ENCODE data around the gene RBM33.
"Not testable (repeated sequence)": the region's sequence is repeated elsewhere in the genome, so short reads cannot be mapped to it uniquely, and the experiment has no call there.

Gene RBM33, protein sequence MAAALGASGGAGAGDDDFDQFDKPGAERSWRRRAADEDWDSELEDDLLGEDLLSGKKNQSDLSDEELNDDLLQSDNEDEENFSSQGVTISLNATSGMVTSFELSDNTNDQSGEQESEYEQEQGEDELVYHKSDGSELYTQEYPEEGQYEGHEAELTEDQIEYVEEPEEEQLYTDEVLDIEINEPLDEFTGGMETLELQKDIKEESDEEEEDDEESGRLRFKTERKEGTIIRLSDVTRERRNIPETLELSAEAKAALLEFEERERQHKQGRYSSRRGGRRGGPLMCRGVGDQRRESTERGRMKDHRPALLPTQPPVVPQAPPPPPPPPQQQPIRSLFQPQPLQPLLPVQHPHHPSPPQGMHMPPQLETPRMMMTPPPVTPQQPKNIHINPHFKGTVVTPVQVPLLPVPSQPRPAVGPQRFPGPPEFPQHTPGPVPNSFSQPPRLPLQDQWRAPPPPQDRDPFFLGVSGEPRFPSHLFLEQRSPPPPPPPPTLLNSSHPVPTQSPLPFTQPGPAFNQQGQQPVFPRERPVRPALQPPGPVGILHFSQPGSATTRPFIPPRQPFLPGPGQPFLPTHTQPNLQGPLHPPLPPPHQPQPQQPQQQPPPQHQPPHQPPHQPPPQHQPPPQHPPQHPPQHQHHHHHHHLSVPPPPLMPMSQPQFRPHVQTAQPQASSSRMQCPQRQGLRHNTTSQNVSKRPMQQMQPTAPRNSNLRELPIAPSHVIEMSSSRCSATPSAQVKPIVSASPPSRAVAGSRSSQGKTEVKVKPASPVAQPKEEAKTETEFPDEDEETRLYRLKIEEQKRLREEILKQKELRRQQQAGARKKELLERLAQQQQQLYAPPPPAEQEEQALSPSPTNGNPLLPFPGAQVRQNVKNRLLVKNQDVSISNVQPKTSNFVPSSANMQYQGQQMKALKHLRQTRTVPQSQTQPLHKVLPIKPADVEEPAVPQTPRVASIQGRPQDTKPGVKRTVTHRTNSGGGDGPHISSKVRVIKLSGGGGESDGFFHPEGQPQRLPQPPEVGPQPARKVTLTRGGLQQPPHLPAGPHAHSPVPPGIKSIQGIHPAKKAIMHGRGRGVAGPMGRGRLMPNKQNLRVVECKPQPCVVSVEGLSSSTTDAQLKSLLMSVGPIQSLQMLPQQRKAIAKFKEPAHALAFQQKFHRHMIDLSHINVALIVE

DNA sequence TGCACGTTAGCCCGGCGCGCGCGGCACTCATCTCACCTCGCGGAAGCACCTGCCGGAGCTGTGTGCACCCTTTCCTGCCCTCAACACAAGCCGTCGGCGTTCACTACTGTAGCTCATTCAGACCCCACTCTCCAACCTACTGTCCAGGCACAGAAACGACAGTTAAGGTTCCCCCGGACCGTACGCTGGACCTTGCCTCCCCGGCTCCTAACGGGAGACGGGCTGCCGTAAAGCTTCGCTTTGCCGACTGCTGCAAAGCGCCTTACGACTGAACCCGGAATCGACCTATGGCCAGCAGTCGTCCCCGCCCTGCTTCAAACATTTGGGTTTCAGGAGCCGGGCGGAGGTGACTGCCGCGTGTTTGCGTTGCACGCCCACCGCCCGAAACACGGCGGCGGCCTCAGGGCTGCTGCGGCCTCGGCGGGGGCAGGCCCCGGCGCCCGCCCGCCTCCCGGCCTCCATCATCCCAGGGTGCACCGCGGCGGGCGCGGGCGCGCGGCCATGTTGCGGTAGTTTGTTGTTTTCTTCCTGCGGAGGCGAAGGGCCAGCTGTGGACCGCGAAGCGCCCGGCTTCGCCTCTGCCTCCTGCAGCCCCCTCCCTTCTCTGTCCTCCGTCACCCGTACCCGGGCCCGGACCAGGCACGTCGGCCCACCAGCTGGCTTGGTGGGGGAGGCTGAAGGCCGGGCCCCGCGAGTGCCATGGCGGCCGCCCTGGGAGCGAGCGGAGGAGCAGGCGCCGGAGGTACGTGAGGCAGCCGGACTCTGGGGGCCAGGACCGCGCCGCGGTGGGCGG, at the start of gene RBM33:
RBM33 (plus strand) TSS at position 484 of the 793 bp plus-strand sequence; CDS start at position 700, 216 bp downstream.
- DNase-seq (ENCODE audit: low read depth), result peak; percentile 82

DNA sequence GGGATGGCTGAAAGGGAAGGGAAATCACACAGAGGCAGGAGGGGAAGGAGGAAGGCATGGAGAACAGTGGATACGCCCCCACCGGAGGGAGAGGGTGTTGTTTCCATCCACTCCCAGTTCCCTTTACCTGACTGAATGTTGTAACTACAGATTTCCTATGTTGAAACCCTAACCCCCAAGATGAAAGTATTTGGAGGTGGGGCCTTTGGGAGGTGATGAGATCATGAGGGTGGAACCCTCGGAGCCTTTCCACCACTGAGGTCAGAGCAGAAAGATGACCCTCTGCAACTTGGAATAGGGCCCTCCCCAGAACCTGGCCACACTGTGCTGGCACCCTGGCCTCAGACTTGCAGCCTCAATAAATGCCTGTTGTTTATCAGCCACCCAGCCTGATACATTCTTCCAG, 49.5 kb upstream of the RBM33 start:
- peak; percentile 9 for DNase-seq (ENCODE audit: low read depth)

DNA sequence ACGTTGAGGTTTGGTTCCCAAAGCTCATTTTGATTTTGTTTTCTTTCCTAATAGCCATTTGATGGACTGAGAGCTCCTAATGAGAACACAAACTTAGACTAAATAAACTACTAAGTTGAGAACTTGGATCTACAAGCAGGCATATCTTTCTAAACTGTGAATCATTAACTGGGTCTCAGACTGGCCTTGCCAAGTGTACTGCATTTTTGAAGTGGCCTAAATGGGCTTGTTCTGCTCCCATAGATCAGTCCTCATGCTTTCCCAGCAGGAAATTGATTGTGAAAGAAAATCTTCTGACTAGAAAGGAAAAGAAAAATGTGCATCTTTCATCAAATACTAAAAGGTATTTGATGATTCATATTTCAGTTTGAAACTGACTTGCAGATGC, 46.7 kb upstream of the RBM33 start:
- DNase-seq (ENCODE audit: low read depth), result peak; percentile 25

DNA sequence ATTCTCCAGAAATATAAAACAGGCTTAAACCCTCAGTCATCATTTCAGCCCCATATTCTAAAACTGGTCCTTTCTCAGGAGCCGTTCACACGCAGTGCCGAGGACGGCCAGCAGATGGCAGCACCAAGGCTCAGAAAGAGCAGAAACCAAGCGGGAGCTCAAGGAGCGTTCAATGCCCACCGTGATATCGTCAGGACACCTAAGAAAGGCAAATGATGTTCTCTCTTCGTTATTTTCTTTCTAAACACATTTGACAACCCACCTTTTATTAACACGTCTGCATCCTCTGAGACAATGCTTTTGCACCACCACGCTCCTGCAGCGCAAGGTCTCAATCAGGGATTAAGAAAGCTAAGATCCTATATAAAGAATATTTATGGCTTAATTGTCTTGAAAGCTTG, 45.7 kb upstream of the RBM33 start:
- DNase-seq (ENCODE audit: low read depth), result peak; percentile 53

DNA sequence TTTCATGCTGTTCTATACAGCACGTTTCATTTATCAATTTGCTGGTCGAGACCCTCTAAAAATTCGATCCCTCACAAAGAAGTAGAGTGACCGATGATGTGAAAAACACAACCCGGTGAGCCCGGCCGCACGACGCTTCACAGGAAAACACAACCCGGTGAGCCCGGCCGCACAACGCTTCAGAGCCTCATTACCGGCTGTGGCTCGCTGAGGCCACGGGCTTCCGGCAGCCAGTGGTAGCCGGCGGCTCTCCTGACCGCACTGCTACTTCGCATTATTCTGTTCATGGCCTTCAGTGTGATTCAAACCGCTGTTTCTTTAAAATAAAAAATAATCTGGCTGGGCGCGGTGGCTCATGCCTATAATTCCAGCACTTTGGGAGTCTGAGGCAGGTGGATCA, 42.3 kb upstream of the RBM33 start:
- DNase-seq (ENCODE audit: low read depth), result no peak

DNA sequence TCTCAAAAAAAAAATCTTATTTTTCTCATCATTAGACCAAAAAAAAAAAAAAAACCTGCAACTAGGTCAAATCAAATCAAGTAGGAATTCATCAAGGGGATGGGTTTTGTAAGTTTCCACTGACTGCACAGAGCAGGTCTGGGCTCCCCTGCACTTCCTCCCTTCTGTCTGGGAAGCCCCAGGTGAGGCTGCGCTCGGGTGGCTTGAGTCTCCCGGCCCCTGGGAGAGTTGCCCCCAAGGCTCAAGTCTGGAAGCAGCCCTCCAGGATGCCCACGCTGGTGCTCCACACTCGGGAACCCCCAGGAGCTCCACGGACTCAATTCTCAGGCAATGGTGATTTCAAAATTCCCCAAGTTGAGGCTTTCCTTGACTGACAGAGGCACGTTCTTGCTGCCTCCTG, 41.7 kb upstream of the RBM33 start:
- no peak for DNase-seq (ENCODE audit: low read depth)

DNA sequence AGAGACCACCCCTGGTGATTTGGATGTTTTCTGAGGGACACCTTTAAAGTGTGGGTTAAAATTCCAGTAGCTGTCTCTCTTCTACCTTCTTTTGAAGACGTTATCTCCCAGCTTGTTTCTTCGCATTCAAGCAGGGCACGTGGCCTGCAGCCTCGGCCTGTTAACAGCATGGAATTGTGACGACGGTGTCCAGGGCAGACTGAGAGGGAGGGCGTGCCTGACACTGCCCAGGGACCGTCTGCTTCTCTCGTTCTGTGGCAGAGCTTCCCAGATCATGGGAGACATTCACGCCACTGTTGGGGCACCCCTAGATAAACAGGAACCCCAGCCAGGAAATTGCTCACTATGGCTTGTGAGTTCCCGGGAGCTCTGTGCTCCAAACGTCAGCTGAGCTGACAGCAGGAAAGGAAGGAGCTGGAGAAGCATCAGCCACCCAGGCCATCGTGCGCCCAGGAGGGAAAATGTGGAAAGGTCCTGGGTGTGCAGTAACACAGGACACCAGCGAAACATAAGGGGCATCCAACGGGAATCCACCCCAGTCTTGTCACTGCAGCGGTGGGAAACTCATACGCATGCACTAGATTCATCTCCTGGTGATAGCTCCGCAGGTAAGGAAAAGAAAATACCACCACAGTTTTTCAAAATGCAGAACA, 41.1 kb upstream of the RBM33 start:
- no peak for DNase-seq (ENCODE audit: low read depth)

DNA sequence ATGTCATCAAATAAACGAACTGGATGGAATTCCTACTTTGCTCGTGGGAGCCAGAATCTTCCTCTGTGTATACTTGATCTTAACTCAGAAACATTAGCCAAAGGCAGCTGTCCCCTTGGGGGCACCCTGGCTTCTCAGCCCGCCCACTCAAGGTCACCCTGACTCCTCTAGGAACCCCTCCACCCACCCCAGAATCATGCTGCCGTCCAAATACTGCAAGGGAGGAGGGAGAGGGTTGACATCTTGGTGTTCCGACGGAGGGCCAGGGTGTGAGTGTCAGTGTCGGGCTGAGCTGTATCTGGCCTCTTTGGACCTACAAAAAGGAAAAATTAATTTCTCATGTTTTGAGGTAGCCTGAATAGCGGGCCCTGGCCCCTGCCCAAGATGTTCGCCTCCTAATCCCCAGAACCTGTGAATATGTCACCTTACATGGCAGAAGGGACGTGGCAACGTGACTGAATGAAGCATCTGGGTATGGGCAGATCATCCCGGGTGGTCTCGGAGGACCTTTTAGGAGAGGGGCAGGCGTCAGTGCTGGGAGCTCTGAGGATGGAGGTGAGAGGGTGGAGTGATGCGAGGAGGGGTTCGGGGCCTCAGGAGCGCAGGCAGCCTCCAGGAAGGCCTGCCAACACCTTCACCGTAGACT, 40.5 kb upstream of the RBM33 start:
- DNase-seq (ENCODE audit: low read depth), result no peak

DNA sequence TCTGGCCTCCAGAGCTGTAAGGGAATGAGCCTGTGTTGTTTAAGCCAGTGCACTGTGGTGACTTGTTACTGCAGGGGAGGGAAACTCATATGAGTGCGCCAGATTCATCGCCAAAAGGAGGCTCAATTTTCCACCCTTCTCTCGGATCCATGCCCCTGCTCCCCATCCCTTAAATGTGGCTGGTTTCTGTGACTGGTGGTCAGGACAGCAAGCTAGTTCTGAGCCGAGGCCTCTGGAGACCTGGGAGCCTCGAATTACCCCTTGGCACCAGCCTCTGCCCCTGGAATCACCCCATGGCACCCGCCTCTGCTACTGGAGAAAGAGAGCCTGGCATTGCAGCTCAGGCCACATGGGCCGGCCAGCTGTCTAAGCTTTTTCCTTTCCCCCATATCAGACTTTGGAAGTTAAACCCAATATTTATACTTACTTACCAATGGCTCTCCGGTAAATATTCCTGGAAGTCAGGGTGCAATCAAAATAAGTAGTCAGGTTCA, 39.9 kb upstream of the RBM33 start:
- no peak for DNase-seq (ENCODE audit: low read depth)

DNA sequence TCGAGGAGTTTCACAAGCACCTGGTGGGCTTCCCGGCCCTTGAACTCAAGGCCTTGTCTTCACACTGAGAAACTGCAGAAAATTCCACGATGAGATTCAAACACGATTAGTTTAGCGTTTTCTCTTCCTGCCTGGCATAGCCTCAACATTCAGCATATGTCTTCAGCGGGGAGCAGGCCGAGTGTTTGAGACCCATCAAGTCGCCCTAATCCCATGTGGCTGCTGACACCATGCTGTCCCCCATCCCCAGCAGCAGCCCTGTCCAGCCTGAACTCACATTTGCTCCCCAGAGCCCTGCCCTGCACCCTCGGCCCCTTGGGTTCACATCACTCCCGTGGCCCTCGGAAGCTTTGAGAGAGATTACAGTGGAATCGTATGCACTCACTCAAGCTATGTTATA, 35.3 kb upstream of the RBM33 start:
- DNase-seq (ENCODE audit: low read depth), result no peak

DNA sequence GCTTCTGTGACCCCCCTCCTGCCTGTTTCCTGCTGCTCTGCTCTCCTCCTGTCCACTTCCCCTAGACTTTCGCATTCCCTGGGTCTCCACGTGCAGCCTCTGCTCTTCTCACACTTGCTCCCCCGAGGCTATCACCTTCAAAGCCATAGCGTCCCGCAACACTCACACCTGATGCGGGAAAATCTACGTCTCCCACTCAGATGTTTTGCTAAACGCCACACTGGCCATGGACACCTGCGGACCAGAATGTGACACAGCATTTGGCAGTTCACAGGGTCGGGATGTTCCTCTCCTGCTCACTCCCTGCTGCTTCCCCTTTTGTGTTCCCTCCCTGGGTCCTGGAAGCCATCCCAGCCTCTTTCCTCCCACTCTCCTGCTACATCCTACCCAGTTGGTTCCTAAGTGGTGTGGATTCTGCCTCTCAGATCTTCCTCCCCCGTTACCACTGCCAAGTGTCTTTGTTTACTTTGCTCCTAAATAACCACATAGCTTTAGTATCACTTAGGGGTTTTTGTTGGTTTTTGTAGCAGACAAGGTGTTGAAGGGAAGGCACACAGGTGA, 33.7 kb upstream of the RBM33 start:
- no peak for DNase-seq (ENCODE audit: low read depth)

DNA sequence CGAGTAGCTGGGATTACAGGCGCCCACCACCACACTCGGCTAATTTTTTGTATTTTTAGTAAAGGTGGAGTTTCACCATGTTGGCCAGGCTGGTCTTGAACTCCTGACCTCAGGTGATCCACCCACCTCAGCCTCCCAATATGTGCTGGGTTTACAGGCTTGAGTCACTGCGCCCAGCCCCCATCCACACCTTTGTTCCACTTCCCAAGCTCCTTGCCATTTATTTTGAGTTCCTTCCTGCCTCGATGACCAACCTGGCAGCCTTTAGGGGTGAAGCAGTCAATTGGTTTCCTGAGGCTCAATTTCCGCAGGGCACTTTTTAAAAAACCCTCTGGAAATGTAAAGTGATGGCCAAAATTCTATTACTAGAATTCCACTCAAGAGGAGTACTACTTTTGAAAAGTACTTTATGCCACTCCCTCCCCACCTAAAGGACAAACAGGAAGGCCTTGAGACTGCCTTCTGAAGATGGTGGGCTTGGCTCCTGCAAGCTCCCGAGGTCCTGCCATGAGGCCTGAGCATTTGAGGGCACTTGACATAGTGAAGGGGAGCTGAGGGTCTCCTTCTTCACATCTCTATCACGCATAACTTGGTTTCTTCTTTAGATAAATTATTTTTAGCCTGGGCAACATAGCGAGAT, 32.5 kb upstream of the RBM33 start:
- no peak for DNase-seq (ENCODE audit: low read depth)

DNA sequence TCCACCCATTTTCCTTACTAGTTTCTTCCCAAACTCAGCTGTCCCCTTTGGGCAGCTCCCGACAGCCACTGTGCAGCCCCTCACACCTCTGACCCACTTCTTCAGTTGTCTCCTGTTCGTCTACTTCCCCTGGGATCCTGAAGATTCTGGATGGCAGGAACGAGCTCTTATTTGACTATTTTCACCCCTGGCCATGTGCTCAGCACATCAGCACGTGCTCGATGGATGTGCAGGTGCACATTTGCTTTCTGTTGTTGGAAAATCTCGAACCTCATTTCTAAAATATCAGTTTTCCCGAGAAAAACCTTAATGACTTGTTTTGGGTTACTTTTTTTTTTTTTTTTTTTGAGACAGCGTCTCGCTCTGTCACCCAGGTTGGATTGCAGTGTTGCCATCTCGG, 31.8 kb upstream of the RBM33 start:
- DNase-seq (ENCODE audit: low read depth), result no peak

DNA sequence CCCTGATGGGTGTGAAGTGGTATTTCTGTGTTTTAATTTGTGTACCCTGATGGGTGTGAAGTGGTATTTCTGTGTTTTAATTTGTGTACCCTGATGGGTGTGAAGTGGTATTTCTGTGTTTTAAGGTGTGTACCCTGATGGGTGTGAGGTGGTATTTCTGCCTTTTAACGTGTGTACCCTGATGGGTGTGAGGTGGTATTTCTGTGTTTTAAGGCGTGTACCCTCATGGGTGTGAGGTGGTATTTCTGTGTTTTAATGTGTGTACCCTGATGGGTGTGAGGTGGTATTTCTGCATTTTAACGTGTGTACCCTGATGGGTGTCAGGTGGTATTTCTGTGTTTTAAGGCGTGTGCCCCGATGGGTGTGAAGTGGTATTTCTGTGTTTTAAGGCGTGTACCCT, 29.4 kb upstream of the RBM33 start:
- not testable (repeated sequence) for DNase-seq (ENCODE audit: low read depth)

DNA sequence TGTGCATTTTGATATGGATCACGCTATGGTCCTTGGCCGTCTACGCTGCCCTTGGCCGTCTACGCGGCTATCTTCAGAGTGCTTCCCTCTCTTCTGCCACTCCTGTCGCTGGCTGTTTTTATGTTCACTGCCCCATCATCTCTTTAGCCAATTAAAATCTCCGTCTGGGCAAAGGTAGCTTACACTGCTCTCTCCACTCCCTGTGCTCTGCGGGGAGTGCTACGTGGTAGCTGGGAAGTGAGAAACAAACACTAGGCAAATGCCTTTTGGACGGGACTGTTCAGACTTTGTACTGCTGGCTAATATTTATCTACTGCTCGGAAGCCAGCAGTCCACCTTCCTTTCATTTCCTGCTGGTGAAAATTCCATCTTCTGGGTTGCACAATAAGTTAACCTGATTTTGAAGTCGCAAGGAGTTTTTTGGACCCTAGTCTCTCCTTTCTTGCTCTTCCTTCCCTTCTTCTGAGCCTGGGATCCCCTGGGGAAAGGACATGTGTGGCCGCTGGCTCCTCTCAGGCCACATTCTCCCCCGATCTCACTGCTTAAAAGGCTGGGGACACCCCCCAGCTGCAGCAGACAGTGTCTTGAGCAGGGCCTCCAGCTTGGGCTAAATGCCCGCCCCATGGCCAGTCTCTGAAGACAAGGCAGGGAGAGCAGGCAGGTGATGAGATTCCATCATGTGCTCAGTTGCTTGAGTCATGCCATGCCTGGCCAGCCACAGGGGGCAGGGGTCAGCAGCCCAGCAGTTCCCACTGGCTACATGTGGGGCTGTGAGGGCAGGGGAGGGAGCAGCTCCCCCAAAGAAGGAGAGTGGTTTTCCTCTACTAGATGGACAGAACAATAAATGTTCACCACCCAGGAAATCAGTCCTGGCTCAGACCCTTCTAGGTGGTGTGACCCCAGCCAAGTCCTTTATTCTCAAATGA, 25.5 kb upstream of the RBM33 start:
- DNase-seq (ENCODE audit: low read depth), result peak; percentile 56

DNA sequence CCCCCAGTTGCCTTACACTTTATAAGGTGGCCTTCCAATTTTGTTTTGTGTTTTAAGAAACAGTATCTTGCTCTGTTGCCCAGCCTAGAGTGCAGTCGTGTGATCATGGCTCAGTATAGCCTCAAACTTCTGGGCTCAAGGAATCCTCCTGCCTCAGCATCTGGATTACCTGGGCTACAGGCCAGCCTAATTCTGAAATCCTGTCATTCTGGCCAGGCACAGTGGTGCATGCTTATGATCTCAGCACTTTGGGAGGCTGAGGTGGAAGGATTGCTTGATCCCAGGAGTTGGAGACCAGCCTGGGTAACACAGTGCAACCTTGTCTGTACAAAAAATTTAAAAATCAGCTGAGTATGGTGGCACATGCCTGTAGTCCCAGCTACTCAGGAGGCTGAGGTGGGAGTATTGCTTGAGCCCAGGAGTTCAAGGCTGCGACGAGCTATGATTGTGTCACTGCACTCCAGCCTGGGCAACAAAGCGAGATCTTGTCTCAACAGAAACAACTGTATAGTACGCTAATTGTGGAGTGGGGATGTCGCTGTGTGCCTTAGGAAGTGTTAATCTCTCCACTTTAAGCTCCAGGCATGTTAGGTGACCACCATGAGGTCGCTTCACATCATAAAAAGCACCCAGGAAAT, 24.7 kb upstream of the RBM33 start:
- no peak for DNase-seq (ENCODE audit: low read depth)

DNA sequence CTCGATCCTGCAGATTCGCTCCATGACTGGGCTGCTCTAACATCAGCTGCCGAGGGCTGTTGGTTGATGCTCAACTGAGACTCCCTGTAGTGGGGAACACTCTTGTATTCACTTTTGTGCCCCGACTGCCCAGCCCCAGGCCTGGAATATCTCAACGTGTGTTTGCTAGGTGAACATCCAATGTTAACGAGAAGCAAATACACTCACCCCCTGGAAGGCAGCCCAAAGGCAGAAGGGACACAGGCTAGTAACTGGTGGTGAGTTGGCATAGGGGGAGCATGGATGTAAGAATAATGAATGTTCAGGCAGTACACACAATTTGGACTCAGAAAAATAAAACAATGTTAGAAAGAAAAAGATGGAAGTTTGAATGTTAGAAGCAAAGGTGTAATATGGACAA, 24.0 kb upstream of the RBM33 start:
- DNase-seq (ENCODE audit: low read depth), result no peak

DNA sequence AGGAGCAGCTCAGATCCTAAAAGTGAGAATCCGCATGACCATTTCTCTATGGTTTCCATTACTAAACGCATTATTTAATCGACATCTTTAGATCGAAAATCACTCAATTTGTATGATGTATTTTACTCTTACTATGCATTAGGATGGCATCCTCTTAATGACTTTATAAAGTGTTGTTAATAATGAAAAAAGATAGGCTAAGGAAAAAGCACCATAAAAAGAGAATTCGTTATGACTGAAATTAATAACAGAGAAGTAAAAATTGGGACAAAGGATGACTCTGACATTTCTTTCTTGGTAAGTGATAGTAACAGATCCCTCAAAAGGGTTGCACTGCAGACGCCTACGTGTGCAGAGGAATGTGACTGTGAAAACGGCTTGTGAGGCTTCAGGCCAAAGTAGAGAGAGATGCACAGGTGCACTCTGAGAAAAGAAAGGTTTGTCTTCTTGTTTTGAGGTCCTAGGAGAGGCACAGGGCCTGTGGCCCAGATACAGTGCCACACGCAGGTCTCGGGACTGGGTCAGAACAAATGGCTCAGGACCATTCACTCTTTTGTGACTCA, 23.0 kb upstream of the RBM33 start:
- no peak for DNase-seq (ENCODE audit: low read depth)
